Fibroblast of lung (primary cell): ENCODE data around the gene PIAS2. TPM values are rescaled to one million over a fixed set of nuclear protein-coding genes. Genes with fewer than 3 reads are reported as not detected.
A peak's percentile ranks its signal among the peaks of the same experiment; 100 is the strongest.

Experiments used
- DNase-seq, 2 donors: peaks; one replicate each; pipeline versions ENCODE4 v3.0.0 to v3.0.0-alpha.2; 2010; ENCODE audit warnings: low read depth in 2 of 2
- H2AFZ ChIP-seq: 2 replicates; pipeline ENCODE4 v1.5.1; 2012; ENCODE audit warnings: low read length, control low read depth, inconsistent platforms
- H3K27ac ChIP-seq: 2 replicates; pipeline ENCODE4 v1.5.1; 2011; ENCODE audit warnings: low read length, control low read depth; ENCODE audit not compliant: insufficient read depth
- H3K27me3 ChIP-seq: 2 replicates; pipeline ENCODE4 v1.5.1; 2011; ENCODE audit warnings: mild to moderate bottlenecking, low read length; ENCODE audit not compliant: control insufficient read depth, insufficient read depth
- H3K36me3 ChIP-seq: 2 replicates; pipeline ENCODE4 v1.5.1; 2011; ENCODE audit warnings: low read length; ENCODE audit not compliant: control insufficient read depth, insufficient read depth
- H3K4me1 ChIP-seq: 2 replicates; pipeline ENCODE4 v1.5.1; 2011; ENCODE audit warnings: low read length; ENCODE audit not compliant: control insufficient read depth, insufficient read depth; ENCODE audit errors: extremely low read depth
- H3K4me2 ChIP-seq: 2 replicates; pipeline ENCODE4 v1.5.1; 2011; ENCODE audit warnings: low read length, control low read depth; ENCODE audit not compliant: insufficient read depth; ENCODE audit errors: extremely low read depth
- H3K4me3 ChIP-seq, 4 experiments: fragments of 200-600 bp in 1 of 4; sonication (generic) in 1 of 4; replicated peaks in 1 of 4; 2 replicates each; pipeline ENCODE4 v1.5.1; 2011 to 2016; ENCODE audit warnings: low read length in 4 of 4, low read depth in 3 of 4, mild to moderate bottlenecking in 3 of 4, control low read depth in 2 of 4, inconsistent platforms in 1 of 4, mixed read lengths in 1 of 4; ENCODE audit not compliant: insufficient read depth in 1 of 4; ENCODE audit errors: control extremely low read depth in 1 of 4
- H3K79me2 ChIP-seq: 2 replicates; pipeline ENCODE4 v1.5.1; 2012; ENCODE audit warnings: mild to moderate bottlenecking, low read length, inconsistent platforms; ENCODE audit not compliant: control insufficient read depth, insufficient read depth
- H3K9ac ChIP-seq: 2 replicates; pipeline ENCODE4 v1.5.1; 2011; ENCODE audit warnings: mild to moderate bottlenecking, low read length, control low read depth; ENCODE audit not compliant: insufficient read depth
- H3K9me3 ChIP-seq: 2 replicates; pipeline ENCODE4 v1.5.1; 2012; ENCODE audit warnings: low read depth, low read length; ENCODE audit not compliant: control insufficient read depth, insufficient read depth
- H4K20me1 ChIP-seq: 2 replicates; pipeline ENCODE4 v1.5.1; 2011; ENCODE audit warnings: low read length; ENCODE audit not compliant: control insufficient read depth, insufficient read depth; ENCODE audit errors: extremely low read depth
- CTCF ChIP-seq, 2 donors: IDR thresholded peaks in 1 of 2; conservative IDR thresholded peaks in 1 of 2; 1 replicate in 1 of 2; 2 replicates in 1 of 2; pipeline ENCODE4 v1.5.1; 2011 to 2012; ENCODE audit warnings: low read length in 2 of 2, control low read depth in 1 of 2, inconsistent platforms in 1 of 2, low read depth in 1 of 2, mild to moderate bottlenecking in 1 of 2
- EZH2 ChIP-seq: IDR thresholded peaks from 2 replicates; pipeline ENCODE4 v1.5.1; 2012; ENCODE audit warnings: low read length, control low read depth, mild to moderate bottlenecking; ENCODE audit errors: missing control alignments
- polyA plus RNA-seq, 2 donors: library from polyadenylated mRNA; depleted of rRNA in 1 of 2; stranded (reverse) in 1 of 2; unstranded in 1 of 2; fragments of >200 nt; gene quantifications; 2 replicates each; pipeline ENCODE4 v1.2.1, GENCODE V29; 2011 to 2012; ENCODE audit warnings: missing spikeins in 1 of 2
- total RNA-seq: library from RNA; depleted of rRNA; stranded (reverse); fragments of >200 nt; gene quantifications from 2 replicates; pipeline ENCODE4 v1.2.1, GENCODE V29; 2014

PIAS2 gene
- total and polyA plus RNA-seq, 2 donors (not counting 1 experiment from before 2014, with no cell fraction given): 14.4 to 23.1 TPM

GRCh38 chr18:46829531-46829930, 87.8 kb downstream of the PIAS2 start:
- Histone ChIP-seq H3K27me3 (no peaks in the 10 kb centered on the region), H3K9me3 (no peaks in the 10 kb centered on the region), H3K4me1 (no peaks in the 10 kb centered on the region), H3K36me3 (peaks cover 2% of the 10 kb centered on the region), H4K20me1 (no peaks in the 10 kb centered on the region), H3K79me2 (no peaks in the 10 kb centered on the region), H3K4me2 (no peak overlapping the region), H3K4me3 (no peak overlapping the region), H3K9ac (no peak overlapping the region), H2AFZ (no peak overlapping the region), H3K27ac (no peak overlapping the region)
- TF ChIP-seq EZH2: no peak
- TF ChIP-seq CTCF (conservative IDR thresholded peaks at IDR 0.05 in 1 of 2, IDR thresholded peaks at IDR 0.05 in 1 of 2; ENCODE audit: low read depth in 1 of 2, low read length in 2 of 2): no peak
- DNase-seq: no peak

GRCh38 chr18:46821856-46822711, 95.2 kb downstream of the PIAS2 start:
- no peak overlapping the region for H2AFZ ChIP-seq
- H3K27ac ChIP-seq: no peak overlapping the region
- H3K4me3 ChIP-seq: no peak overlapping the region
- no peaks in the 10 kb centered on the region for H3K4me1 ChIP-seq
- H3K79me2 ChIP-seq: no peaks in the 10 kb centered on the region
- no peaks in the 10 kb centered on the region for H3K27me3 ChIP-seq
- H3K36me3 ChIP-seq: no peaks in the 10 kb centered on the region
- TF ChIP-seq EZH2 (no peak), CTCF (conservative IDR thresholded peaks at IDR 0.05 in 1 of 2, IDR thresholded peaks at IDR 0.05 in 1 of 2; ENCODE audit: low read depth in 1 of 2, low read length in 2 of 2) (no peak)
- peak in 1 of 2 donors; percentile 24 for DNase-seq
- no peaks in the 10 kb centered on the region for H3K9me3 ChIP-seq
- no peaks in the 10 kb centered on the region for H4K20me1 ChIP-seq
- no peak overlapping the region for H3K4me2 ChIP-seq
- no peak overlapping the region for H3K9ac ChIP-seq

- no peaks in the 10 kb centered on the region for H3K79me2 ChIP-seq
- no peaks in the 10 kb centered on the region for H3K4me1 ChIP-seq
- H3K36me3 ChIP-seq: no peaks in the 10 kb centered on the region
- no peak overlapping the region for H3K4me2 ChIP-seq
- H3K9me3 ChIP-seq: no peaks in the 10 kb centered on the region
- TF ChIP-seq CTCF (conservative IDR thresholded peaks at IDR 0.05 in 1 of 2, IDR thresholded peaks at IDR 0.05 in 1 of 2; ENCODE audit: low read depth in 1 of 2, low read length in 2 of 2) (no peak), EZH2 (no peak)
- H2AFZ ChIP-seq: no peak overlapping the region
- no peak overlapping the region for H3K27ac ChIP-seq
- H3K4me3 ChIP-seq: no peak overlapping the region
- H4K20me1 ChIP-seq: no peaks in the 10 kb centered on the region
- H3K9ac ChIP-seq: no peak overlapping the region
- H3K27me3 ChIP-seq: no peaks in the 10 kb centered on the region
- DNase-seq: no peak
Observed at GRCh38 chr18:46820863-46821262, 96.4 kb downstream of the PIAS2 start.
